Measurements from ENCODE around the gene CLIC3.

DNA sequence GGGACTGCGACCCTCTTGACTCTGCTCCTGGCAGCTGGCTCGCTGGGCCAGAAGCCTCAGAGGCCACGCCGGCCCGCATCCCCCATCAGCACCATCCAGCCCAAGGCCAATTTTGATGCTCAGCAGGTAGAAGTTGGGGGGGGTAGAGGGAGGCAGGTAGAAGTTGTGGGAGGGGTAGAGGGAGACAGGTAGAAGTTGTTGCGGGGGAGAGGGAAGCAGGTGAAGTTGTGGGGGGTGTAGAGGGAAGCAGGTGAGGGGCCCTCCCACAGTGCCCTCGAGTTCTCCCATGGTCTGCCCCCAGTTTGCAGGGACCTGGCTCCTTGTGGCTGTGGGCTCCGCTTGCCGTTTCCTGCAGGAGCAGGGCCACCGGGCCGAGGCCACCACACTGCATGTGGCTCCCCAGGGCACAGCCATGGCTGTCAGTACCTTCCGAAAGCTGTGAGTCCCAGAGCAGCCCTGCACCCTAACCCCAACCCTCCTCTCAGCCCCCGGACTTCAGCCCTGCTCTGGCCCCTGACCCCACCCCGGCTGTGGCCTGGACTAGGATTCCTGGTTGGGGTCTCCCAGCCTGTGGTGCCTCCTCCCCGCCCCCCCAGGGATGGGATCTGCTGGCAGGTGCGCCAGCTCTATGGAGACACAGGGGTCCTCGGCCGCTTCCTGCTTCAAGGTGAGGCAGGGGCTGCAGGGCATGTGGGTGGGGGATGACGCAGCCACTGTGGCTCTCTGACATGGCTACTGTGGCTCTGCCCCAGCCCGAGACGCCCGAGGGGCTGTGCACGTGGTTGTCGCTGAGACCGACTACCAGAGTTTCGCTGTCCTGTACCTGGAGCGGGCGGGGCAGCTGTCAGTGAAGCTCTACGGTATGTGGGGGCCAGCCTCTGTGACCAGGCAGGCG lies 50.8 kb downstream of the CLIC3 start:
- TF ChIP-seq, protein P1, sequence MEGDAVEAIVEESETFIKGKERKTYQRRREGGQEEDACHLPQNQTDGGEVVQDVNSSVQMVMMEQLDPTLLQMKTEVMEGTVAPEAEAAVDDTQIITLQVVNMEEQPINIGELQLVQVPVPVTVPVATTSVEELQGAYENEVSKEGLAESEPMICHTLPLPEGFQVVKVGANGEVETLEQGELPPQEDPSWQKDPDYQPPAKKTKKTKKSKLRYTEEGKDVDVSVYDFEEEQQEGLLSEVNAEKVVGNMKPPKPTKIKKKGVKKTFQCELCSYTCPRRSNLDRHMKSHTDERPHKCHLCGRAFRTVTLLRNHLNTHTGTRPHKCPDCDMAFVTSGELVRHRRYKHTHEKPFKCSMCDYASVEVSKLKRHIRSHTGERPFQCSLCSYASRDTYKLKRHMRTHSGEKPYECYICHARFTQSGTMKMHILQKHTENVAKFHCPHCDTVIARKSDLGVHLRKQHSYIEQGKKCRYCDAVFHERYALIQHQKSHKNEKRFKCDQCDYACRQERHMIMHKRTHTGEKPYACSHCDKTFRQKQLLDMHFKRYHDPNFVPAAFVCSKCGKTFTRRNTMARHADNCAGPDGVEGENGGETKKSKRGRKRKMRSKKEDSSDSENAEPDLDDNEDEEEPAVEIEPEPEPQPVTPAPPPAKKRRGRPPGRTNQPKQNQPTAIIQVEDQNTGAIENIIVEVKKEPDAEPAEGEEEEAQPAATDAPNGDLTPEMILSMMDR (IDR thresholded peaks at IDR 0.05): no peak
- no peak for TF ChIP-seq EP300 (IDR thresholded peaks at IDR 0.05)
